NCI-H187 treated with DMSO at 0.1 percent for 48 hours (cell line): ENCODE measurements around the gene CLEC16A.

Source experiments
- DNase-seq: peaks from one replicate; lab custom pipeline; 2025; lab: John Stamatoyannopoulos, UW

The CLEC16A gene

DNA sequence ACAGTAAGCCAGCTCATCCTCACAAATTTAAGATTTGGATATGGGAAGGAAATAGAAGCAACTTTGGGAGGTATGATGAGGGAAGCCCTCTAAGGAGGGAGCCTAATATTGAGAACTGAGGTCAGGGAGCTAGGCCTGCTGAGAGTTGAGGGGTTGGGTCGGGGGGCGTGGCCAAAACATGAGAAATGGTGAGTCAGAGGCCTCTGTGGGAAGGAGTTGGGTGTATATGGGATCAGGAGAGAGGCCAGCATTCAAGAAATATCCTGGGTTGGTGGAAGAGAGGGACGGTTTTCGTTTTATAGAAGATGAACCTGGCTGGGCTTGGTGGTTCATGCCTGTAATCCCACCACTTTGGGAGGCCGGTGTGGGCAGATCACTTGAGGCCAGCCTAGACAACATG, 48.4 kb downstream of the CLEC16A start:
- DNase-seq = no peak

DNA sequence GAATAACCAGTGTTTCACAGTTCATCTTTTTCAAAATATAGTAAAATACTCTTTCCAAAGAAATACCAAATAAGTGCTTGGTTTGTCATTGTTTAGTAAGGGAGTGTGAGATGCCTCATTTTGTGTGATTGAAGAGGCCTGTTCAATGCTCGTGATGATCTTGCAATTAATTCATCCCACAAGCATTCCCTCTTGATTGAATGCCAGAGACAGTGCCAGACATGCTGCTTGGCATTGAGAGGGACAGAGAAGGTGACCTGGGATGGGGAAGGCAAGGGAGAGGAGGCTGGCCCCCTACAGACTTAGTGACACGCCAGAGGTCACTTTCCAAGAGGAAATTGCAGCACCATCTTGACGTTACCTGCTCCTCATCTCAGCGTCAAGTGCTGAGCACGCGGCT, 49.3 kb downstream of the CLEC16A start:
- DNase-seq = no peak

- DNase-seq = no peak
These were observed 50.2 kb downstream of the CLEC16A start for GRCh38 chr16:10994571-10994970.

DNA sequence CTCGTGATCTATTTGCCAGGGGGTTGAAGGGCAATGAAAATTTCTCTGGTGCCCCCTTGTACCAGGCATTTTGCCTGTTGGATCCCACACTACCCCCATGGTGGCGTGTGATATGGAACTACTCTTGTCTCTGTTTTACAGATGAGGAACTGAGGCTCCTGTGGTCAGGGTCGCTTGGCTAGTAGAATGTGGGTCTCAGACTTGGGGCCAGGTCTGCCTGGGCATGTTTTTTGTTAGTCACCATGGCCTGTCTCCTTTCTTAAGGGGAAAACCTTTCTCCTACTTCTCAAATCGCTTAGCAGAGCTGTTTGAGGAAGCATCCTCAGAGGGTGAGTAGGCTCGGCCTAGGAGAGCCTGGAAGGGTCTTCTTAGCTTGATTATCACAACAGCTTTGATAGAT, 51.2 kb downstream of the CLEC16A start:
- DNase-seq = no peak

- DNase-seq = no peak
These were observed 53.1 kb downstream of the CLEC16A start for GRCh38 chr16:10997485-10997884.

- DNase-seq = no peak
These were observed 54.9 kb downstream of the CLEC16A start for GRCh38 chr16:10999300-10999699.

- DNase-seq = no peak
These were observed 57.2 kb downstream of the CLEC16A start for GRCh38 chr16:11001611-11002010.

GRCh38 chr16:11003141-11003540, 58.8 kb downstream of the CLEC16A start:
- no peak for DNase-seq

DNA sequence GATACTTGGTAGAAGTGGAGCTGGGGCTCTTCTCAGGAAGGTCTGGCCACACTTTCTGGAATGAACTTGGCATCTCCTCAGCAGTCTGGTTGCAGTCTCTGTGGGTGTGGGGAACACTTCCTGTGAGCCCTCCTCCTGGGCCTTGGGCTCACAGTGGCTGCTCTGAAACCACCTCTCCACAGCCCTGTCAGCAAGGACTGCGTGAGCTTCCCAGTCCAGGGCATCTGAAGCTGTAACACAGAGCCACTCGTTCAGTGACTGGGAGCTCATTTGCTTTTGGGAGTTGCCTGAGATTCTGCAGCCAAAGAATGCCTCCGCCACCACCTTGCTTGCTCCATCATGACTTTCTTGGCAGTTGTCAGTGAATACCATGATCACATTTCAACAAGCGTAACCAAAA, 60.0 kb downstream of the CLEC16A start:
- DNase-seq = no peak

DNA sequence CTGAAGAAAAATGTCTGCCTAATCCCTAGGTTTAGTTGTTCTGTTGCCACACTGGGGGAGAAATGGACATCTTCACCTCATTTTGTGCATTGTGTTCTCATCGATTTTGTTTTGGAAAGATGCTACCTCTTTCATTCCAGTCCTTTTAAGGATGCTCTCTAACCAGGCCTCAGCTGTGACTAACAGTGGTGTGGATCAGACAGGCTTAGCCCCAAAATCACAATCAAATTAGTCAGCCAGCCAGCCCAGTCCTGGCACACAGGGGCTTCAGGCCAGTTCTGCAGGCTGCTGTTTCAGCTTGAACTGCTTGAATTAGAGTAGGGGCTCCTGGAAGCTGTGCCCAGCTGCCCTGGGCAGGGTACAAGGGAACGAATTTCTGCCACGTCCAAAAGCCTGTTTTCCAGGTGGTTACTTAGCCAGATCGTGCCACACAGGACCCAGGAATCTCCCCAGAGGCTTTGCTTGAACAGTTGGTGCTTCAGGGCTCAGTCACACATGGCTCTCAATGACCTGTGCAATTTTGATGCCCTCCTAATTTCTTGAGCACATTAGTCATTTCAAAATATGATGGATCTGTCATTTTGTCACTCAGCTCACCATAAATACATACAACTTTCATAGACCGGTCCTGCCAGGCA, 60.7 kb downstream of the CLEC16A start:
- DNase-seq = no peak

DNA sequence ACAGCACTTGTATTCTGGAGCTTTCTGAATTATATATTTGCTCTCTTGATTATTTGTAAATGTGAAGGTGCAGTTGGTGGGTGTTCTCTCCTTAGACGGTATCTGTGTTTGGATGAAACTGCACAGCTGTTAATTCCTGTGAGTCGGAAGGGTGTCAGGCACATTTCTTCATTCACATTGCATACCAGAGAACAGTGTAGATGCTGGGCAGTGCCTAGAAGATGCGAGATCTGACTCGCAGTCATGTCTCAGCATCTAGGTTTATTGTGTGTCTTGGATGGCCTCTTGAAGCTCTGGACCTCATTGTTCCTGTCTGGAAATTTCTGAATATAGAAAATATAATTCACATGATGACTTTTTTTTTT, 61.2 kb downstream of the CLEC16A start:
- DNase-seq = no peak

- DNase-seq = no peak
These were observed 62.3 kb downstream of the CLEC16A start for GRCh38 chr16:11006656-11007055.

DNA sequence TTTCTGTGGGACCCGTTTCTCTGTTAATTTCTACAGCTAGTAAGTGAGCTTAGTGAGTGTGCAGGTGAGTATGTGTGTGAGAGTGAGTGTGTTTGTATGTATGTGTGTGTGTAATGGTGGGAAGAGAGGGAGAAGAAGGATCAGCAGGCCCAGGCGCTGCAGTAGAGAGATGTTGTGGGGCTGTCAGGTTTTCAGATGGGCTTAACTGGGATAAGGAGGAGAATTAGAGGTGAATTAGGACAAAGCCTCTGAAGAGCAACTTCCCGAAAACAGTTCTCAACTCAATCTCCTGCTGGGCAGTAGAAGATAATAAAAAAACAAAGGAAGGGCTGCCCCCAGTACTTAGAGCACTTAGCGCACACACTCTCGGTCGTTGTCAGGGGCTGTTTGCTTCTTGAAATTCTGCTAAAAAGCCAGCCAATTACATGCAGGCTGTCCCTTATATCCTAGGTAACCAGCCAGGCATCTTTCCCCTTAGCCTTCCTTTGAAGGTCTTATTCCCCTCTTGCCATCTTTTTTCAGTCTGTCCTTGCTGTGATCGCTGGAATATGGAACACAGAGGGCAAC, 63.4 kb downstream of the CLEC16A start:
- peak; percentile 31 for DNase-seq

GRCh38 chr16:11009027-11009755, 64.8 kb downstream of the CLEC16A start:
- no peak for DNase-seq

- DNase-seq = no peak
These were observed 66.3 kb downstream of the CLEC16A start for GRCh38 chr16:11010575-11011221.

GRCh38 chr16:11011326-11011725, 67.0 kb downstream of the CLEC16A start:
- no peak for DNase-seq

GRCh38 chr16:11012841-11013240, 68.5 kb downstream of the CLEC16A start:
- no peak for DNase-seq

DNA sequence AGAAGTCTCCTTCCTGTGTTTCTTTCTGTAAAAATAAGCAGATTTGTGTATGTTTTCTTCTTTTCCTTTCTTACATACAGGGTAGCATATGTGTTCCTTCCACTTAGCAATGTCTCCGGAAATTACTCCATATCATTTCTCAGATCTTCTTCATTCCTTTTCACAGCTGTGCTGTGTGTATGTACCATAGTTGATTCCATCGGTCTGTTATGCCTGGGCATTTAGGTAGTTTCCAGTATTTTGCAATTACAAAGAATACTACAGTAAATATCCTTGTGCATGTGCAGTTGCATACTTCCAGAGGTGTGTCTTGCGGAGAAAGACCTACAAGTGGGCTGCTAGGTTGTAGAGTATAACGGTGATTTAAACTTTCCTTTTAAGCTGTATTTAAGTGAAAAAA, 69.8 kb downstream of the CLEC16A start:
- no peak for DNase-seq

DNA sequence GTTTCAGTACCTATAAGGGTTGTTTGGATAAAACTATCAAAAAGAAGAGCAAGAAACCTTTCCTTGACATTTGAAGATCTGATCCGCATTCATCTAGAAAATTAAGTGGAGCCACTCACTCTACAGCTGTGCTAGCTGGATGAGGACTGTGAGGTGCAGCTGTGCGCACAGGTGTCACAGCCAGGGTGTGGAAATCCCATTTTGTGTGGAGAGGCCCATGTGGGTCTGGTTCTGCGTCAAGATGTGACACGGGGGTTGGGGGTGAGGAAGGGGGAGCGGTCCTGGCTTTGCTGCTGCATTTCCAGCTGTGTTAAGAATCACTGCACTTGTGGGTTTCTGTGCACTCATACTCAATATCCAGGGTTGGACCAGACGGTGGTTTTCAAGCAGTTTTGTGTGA, 70.7 kb downstream of the CLEC16A start:
- DNase-seq = no peak

GRCh38 chr16:11015607-11016006, 71.2 kb downstream of the CLEC16A start:
- DNase-seq = no peak

- no peak for DNase-seq
These were observed 72.2 kb downstream of the CLEC16A start for GRCh38 chr16:11016524-11016988.

DNA sequence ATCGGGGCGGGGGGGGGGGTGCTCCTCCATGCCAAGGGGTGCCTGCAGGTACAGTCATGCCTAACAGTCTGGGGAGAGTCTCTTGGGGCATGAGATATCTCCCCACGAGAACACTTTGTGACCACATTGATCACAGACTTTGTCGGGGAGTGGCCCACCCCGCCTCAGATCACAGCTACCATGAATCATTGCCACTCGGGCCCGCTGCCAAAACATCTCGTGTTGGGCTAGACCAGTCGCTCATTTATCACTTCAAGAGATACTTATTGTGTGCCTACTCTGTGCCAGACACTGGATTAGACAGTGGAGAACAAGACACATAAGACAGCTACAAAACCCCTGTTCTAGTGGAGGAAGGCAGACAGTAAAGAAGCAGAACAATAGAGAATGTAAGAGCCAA, 72.6 kb downstream of the CLEC16A start:
- DNase-seq = no peak

DNA sequence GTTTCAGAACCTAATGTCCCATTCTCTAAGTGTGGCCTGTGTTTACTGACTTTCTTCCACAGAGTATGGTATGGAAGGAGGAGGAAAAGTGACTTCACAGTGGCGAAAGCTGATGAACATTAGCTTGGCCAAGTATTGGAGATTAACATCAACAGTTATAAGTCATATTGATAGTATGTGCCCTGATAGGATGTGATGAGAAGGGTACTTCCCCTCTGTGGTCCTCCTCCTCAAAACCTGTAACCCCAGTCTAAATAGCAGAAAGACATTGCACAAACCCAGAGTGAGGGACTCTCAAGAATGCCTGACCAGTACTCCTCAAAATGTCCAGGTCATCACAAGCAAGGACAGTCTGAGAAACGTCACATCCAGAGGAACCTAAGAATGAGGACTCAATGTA, 73.1 kb downstream of the CLEC16A start:
- no peak for DNase-seq
